ENCODE measurements around the gene DNAJA4.

- TF ChIP-seq CTCF (IDR thresholded peaks at IDR 0.05 in 8 of 11, conservative IDR thresholded peaks at IDR 0.05 in 3 of 11): no peak
- TF ChIP-seq POLR2A (IDR thresholded peaks at IDR 0.05): no peak
Measured at GRCh38 chr15:78263907-78264303, 457 bp upstream of the DNAJA4 start.
